GM18909 (cell line): Measurements from ENCODE around the gene MS4A6A.
"Not testable (repeated sequence)": the region's sequence is repeated elsewhere in the genome, so short reads cannot be mapped to it uniquely, and the experiment has no call there.

ENCODE experiments used
- ATAC-seq: cut with Tn5 transposase; IDR thresholded peaks from one replicate; pipeline ENCODE4 v1.9.1; 2021; ENCODE audit warnings: mild to moderate bottlenecking; ENCODE audit not compliant: unreplicated experiment, poor library complexity

The MS4A6A gene

DNA sequence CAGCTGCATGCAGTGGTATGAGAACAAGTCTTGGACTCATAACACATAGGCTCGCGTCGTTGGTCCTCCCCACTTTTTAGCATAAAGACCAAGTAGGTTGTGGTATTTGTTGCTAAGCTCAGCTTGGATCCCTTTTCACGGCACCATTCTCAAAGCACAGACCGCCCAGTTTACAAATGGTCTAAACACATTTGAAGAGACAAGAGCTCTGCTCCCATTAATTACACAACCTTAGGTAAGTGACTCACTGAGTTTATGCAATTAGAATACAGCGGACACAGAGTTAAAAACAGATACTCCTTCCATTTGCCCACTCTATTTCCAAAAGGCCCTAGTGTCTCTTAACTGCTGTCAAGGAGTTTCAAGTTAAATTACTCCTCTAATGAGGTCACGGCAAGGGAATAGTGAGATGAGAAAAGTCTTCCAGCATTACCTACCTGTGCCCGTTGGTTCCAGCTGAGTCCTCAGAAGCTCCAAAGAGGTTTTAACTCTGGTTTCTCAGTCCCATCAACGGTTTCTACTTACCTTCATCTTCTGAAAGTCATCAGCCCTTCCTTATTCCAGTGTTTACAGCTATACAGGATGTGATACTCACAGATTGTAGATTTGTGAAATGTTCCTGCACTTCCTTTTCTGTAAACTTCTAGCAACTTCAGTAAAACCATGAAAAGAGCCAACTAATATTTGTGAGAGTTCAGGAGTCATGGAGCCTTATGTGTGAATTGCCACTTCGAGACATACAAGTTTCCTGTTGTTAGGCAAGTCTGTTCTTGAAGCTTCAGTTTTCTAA, at the start of gene MS4A6A:
Gene MS4A6A, minus strand, starts transcription at position 543 of the 790 bp plus-strand sequence. CDS start 1,356 bp downstream, outside the sequence.
- ATAC-seq = no peak

- ATAC-seq = no peak
These were observed 47.8 kb upstream of the MS4A6A start for GRCh38 chr11:60230681-60231080.

DNA sequence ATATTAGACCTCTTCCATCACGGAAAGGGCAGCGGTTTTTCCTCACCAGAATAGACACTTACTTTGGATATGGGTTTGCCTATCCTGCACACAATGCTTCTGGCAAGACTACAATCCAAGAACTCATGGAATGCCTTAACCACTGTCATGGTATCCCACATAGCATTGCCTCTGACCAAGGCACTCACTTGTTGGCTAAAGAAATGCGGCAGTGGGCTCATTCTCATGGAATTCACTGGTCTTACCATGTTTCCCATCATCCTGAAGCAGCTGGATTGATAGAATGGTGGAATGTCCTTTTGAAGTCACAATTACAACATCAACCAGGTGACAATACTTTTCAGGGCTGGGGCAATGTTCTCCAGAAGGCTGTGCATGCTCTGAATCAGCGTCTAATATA, 39.3 kb upstream of the MS4A6A start:
- ATAC-seq = no peak

GRCh38 chr11:60221692-60222091, 38.8 kb upstream of the MS4A6A start:
- ATAC-seq = no peak

DNA sequence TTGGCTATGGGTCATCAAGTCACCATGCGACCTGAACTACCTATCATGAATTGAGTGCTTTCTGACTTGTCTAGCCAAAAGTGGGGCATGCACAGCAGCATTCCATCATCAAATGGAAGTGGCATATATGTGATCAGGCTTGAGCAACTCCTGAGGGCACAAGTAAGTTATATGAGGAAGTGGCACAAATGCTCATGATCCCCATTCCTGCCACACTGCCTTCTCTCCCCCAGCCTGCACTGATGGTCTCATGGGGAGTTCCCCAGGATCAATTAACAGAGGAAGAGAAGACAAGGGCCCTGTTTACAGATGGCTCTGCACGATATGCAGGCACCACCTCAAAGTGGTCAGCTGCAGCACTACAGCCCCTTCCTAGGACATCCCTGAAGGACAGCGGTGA, 38.3 kb upstream of the MS4A6A start:
- ATAC-seq = no peak

DNA sequence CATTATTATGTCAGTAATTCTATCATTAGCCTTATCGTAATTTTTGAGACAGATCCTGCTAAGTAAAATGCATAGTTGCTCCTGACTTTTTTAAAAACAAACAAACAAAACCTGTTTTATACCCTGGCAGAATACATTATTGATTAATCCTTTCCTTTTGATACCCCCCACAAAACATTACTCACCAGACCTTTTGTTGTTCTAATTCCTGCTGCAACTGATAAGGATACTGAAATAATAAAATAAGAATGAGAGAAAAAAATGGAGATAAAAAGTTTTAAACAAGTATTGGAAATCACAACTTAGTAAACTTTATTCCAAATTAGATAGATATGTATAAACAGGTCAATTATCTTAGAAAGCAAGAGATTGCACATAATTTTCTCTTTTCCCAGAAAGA, 31.5 kb upstream of the MS4A6A start:
- ATAC-seq = no peak

DNA sequence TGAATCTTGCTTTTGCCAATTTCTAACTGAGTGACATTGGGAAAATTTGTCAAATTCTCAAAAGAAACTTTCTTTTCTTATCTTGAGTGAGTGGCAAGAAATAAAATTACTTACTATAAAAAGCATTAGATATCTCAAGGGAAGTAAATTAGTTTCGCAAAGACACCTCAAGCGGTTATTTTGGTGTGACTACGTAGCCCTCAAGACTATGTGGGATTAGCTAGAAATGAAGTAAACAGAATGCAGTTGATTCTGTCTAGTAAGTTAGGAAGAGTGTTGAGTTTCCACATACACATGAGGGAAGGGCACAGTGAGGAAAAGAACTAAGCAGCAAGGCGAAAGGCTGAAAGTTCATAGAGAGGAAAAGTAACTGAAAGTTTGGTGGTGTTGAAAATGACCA, 28.3 kb upstream of the MS4A6A start:
- ATAC-seq = no peak

DNA sequence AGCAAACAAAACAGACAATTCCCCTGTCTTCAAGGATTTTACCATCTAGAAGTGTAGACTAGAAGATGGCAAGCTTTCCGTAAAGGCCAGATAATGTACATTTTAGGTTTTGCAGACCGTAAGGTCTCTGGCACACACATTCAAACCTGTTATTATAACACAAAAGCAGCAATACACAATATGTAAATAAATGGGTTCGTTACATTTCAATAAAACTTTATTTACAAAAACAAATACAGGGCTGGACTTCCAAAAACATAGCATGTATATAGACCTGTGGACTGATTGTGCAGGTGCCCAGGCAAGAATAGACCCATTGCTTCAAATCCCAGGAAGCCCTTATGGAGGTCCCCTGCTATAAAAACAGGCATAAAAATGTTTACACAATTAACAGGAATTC, 27.1 kb upstream of the MS4A6A start:
- no peak for ATAC-seq

DNA sequence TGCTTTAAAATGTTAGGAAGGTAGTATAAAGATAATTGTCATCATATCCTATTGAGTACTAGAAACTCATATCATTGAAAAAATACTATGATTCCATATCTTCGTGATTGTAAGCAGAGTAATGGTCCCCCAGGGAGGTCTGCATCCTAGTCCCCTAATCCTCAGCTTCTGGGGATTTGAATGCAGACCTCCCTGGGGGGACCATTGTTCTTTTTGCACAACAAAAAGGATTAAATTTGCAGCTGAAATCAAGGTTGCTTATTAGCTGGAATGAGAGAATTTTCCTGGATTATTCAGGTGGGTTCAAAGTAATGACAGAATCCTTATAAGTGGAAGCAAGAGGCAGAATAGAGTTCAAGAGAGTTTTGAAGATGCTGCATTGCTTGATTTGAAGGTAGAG, 26.1 kb upstream of the MS4A6A start:
- no peak for ATAC-seq

DNA sequence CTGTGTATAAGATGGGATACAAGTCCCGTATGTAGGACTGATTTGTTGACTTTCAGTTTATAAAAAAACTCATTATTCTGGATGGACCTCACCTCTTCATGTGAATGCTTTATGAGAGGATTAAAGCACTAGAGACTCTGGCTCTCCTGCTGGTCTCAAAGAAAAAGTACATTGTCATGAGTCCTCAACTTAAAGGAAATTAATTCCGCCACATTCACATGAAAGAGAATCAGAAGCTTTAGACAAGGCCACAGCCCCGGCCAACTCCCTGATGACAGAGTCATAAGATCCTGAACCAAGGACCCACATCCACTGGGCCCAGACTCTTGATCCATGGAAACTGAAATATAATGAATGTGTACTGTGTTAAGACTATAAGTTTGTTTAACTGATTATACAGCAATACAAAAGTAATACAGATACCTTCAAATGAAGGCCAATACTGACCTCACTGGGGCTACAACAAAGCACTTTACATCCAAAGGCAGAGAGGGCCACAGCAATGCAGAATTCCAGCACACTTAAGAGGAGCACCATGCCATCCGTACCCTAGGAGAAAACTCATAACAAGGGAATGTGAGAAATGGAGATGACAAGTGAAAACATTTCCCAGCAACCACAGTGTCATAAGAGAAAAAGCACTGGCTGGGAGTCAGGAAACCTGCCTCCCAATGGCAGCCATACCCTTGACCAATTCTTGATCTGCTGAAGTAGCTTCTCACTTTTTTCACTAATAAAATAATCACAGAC, 25.4 kb upstream of the MS4A6A start:
- no peak for ATAC-seq

GRCh38 chr11:60206616-60207015, 23.7 kb upstream of the MS4A6A start:
- peak; percentile 50 for ATAC-seq

DNA sequence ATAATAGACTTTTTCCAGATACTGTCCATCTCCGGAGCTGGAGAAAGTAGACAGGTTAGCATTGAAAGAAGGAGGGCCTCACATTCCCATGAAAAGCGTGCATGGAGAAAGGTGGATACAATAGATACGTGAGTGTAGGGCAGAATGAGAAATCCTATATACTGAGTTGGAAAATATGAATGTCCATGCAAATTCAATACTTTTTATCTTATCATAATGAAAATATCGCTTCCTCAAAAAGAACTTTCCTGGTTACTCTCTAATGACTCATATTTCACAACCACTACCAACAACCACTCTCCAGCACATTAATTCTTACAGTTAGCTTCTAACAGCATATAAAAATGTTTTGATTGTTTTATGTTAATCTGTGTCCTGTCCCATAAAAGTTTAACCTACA, 22.0 kb upstream of the MS4A6A start:
- no peak for ATAC-seq

GRCh38 chr11:60201334-60201733, 18.5 kb upstream of the MS4A6A start:
- not testable (repeated sequence) for ATAC-seq

- no peak for ATAC-seq
These were observed 14.6 kb upstream of the MS4A6A start for GRCh38 chr11:60197442-60197841.

DNA sequence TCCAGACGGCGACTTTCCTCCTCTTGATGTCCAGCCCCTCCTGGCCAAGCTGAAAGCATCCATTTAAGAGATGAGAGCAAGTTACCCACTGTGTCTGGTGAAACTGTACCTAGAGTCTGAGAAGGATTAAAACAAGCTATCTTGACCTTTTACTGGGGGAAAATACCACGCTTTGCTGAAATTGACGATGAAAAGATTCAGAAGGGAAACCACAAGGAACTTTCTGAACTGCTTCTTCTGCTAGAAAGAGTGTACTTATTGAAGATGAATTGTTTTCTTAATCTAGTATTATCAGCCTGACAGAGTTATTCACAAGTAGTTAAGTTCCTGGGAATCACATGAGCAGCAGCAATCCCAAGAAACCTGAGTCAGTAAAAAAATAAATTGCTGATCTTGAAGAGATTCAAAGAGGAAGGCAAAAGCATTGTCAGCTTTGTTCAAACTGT, 13.1 kb upstream of the MS4A6A start:
- ATAC-seq = peak; percentile 61

- no peak for ATAC-seq
These were observed 11.6 kb upstream of the MS4A6A start for GRCh38 chr11:60194511-60194910.

GRCh38 chr11:60193687-60194433, 11.0 kb upstream of the MS4A6A start:
- ATAC-seq = peak; percentile 92

GRCh38 chr11:60192564-60192963, 9.7 kb upstream of the MS4A6A start:
- not testable (repeated sequence) for ATAC-seq

- not testable (repeated sequence) for ATAC-seq
These were observed 5.6 kb upstream of the MS4A6A start for GRCh38 chr11:60188481-60188880.

- not testable (repeated sequence) for ATAC-seq
These were observed 3.2 kb upstream of the MS4A6A start for GRCh38 chr11:60186128-60186527.

DNA sequence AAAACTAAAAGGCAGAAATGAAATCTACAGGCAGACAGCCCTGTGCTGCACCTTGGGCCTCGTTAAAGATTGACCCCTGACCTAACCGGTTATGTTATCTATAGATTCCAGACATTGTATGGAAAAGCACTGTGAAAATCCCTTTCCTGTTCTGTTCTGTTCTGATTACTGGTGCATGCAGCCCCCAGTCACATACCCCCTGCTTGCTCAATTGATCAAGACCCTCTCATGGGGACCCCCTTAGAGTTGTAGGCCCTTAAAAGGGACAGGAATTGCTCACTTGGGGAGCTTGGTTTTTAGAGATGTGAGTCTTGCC, 2.6 kb upstream of the MS4A6A start:
- ATAC-seq = not testable (repeated sequence)
